ENCODE measurements around the gene CLASP2.

DNA sequence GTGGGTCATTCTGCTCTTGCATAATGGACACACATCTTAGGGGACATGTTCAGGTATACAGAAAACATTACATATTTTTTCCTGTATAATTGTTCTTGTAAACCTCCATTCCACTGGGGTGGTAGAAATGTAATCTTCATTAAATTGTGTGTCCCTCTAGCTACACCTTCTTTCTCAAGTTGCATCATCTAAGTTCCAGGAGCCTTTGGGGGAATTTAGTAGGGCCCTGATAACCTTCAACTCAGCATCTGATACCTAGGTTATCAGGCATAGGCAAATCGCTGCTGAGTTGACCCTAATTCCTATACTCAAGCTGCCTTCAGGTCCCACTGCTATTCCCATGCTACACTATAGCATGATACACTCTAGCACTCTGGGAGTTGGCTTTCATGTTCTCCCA is 19.1 kb upstream of the CLASP2 start:
- TF ChIP-seq, protein P1, sequence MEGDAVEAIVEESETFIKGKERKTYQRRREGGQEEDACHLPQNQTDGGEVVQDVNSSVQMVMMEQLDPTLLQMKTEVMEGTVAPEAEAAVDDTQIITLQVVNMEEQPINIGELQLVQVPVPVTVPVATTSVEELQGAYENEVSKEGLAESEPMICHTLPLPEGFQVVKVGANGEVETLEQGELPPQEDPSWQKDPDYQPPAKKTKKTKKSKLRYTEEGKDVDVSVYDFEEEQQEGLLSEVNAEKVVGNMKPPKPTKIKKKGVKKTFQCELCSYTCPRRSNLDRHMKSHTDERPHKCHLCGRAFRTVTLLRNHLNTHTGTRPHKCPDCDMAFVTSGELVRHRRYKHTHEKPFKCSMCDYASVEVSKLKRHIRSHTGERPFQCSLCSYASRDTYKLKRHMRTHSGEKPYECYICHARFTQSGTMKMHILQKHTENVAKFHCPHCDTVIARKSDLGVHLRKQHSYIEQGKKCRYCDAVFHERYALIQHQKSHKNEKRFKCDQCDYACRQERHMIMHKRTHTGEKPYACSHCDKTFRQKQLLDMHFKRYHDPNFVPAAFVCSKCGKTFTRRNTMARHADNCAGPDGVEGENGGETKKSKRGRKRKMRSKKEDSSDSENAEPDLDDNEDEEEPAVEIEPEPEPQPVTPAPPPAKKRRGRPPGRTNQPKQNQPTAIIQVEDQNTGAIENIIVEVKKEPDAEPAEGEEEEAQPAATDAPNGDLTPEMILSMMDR (IDR thresholded peaks at IDR 0.05), result no peak
- TF ChIP-seq POLR2AphosphoS5 (IDR thresholded peaks at IDR 0.05), result no peak
- TF ChIP-seq POLR2A (IDR thresholded peaks at IDR 0.05), result no peak
